Stimulated activated naive CD8-positive, alpha-beta T cell treated with anti-CD3 and anti-CD28 coated beads, Interleukin-15, Interleukin-2, amounts not matched to agents 100 ng/mL and 50 ng/mL, for 24 hours (primary cell): ENCODE data around the gene METTL8.
"Not testable (repeated sequence)": the region's sequence is repeated elsewhere in the genome, so short reads cannot be mapped to it uniquely, and the experiment has no call there.

ENCODE experiments used
- H3K27ac Mint-ChIP-seq: one replicate; pipeline ENCODE4 v1.8.0; 2021; ENCODE audit warnings: mild to moderate bottlenecking, mixed read lengths
- H3K27me3 Mint-ChIP-seq: one replicate; pipeline ENCODE4 v1.8.0; 2021; ENCODE audit warnings: mixed read lengths
- H3K36me3 Mint-ChIP-seq: one replicate; pipeline ENCODE4 v1.8.0; 2021; ENCODE audit warnings: low read depth, mixed read lengths
- H3K4me1 Mint-ChIP-seq: one replicate; pipeline ENCODE4 v1.8.0; 2021; ENCODE audit warnings: low read depth, mixed read lengths
- H3K4me3 Mint-ChIP-seq: one replicate; pipeline ENCODE4 v1.8.0; 2021; ENCODE audit warnings: mild to moderate bottlenecking, mixed read lengths
- H3K9me3 Mint-ChIP-seq: one replicate; pipeline ENCODE4 v1.8.0; 2021; ENCODE audit warnings: mixed read lengths

METTL8 gene

GRCh38 chr2:171353746-171354145 lies 80.0 kb downstream of the METTL8 start:
- H3K27ac Mint-ChIP-seq = peak overlapping the region; percentile 58
- not testable (repeated sequence) for H3K4me1 Mint-ChIP-seq, H3K9me3 Mint-ChIP-seq

GRCh38 chr2:171348056-171348455 lies 85.7 kb downstream of the METTL8 start:
- H3K27ac Mint-ChIP-seq = peak overlapping the region; percentile 57
- H3K9me3 Mint-ChIP-seq = peaks cover 4% of the 10 kb centered on the region
- no peak overlapping the region for H3K4me3 Mint-ChIP-seq
- H3K4me1 Mint-ChIP-seq = peaks cover 34% of the 10 kb centered on the region
- no peaks in the 10 kb centered on the region for H3K36me3 Mint-ChIP-seq
- no peaks in the 10 kb centered on the region for H3K27me3 Mint-ChIP-seq

More at GRCh38 chr2:171353746-171354145, 80.0 kb downstream of the METTL8 start:
- H3K36me3 Mint-ChIP-seq = peaks cover 28% of the 10 kb centered on the region
- H3K27me3 Mint-ChIP-seq, H3K4me3 Mint-ChIP-seq: not testable (repeated sequence)

- Mint-ChIP-seq H3K27me3 (no peaks in the 10 kb centered on the region), H3K4me3 (no peak overlapping the region), H3K4me1 (peaks cover 34% of the 10 kb centered on the region), H3K27ac (peak overlapping the region; percentile 82), H3K36me3 (no peaks in the 10 kb centered on the region), H3K9me3 (peaks cover 4% of the 10 kb centered on the region)
These were observed 86.2 kb downstream of the METTL8 start for GRCh38 chr2:171347591-171348032.

- H3K27ac Mint-ChIP-seq = peak overlapping the region; percentile 82
- peaks cover 2% of the 10 kb centered on the region for H3K9me3 Mint-ChIP-seq
- no peaks in the 10 kb centered on the region for H3K36me3 Mint-ChIP-seq
- no peak overlapping the region for H3K4me3 Mint-ChIP-seq
- no peaks in the 10 kb centered on the region for H3K27me3 Mint-ChIP-seq
- H3K4me1 Mint-ChIP-seq = peaks cover 34% of the 10 kb centered on the region
These were observed 86.8 kb downstream of the METTL8 start for GRCh38 chr2:171346723-171347557.

- no peaks in the 10 kb centered on the region for H3K36me3 Mint-ChIP-seq
- no peaks in the 10 kb centered on the region for H3K27me3 Mint-ChIP-seq
- H3K4me3 Mint-ChIP-seq = no peak overlapping the region
- H3K9me3 Mint-ChIP-seq = no peaks in the 10 kb centered on the region
- H3K4me1 Mint-ChIP-seq = peaks cover 34% of the 10 kb centered on the region
- peak overlapping the region; percentile 82 for H3K27ac Mint-ChIP-seq
These were observed 87.6 kb downstream of the METTL8 start for GRCh38 chr2:171345971-171346722.

GRCh38 chr2:171344182-171344581 lies 89.6 kb downstream of the METTL8 start:
- Mint-ChIP-seq H3K4me3 (no peak overlapping the region), H3K27me3 (no peaks in the 10 kb centered on the region), H3K27ac (no peak overlapping the region)

GRCh38 chr2:171342067-171342413 lies 91.8 kb downstream of the METTL8 start:
- Mint-ChIP-seq H3K4me3 (no peak overlapping the region), H3K4me1 (peaks cover 42% of the 10 kb centered on the region), H3K27ac (no peak overlapping the region), H3K36me3 (peaks cover 10% of the 10 kb centered on the region), H3K27me3 (no peaks in the 10 kb centered on the region), H3K9me3 (no peaks in the 10 kb centered on the region)

More at GRCh38 chr2:171344182-171344581, 89.6 kb downstream of the METTL8 start:
- H3K36me3 Mint-ChIP-seq = peaks cover 3% of the 10 kb centered on the region
- H3K9me3 Mint-ChIP-seq = no peaks in the 10 kb centered on the region
- H3K4me1 Mint-ChIP-seq = peaks cover 36% of the 10 kb centered on the region

GRCh38 chr2:171341394-171342066 lies 92.3 kb downstream of the METTL8 start:
- Mint-ChIP-seq H3K27me3 (no peaks in the 10 kb centered on the region), H3K9me3 (no peaks in the 10 kb centered on the region), H3K4me1 (peaks cover 41% of the 10 kb centered on the region), H3K36me3 (peaks cover 15% of the 10 kb centered on the region), H3K27ac (no peak overlapping the region), H3K4me3 (no peak overlapping the region)

GRCh38 chr2:171334946-171335345 lies 98.8 kb downstream of the METTL8 start:
- Mint-ChIP-seq H3K4me1 (peaks cover 42% of the 10 kb centered on the region), H3K27ac (no peak overlapping the region), H3K4me3 (no peak overlapping the region), H3K36me3 (peaks cover 35% of the 10 kb centered on the region), H3K27me3 (no peaks in the 10 kb centered on the region), H3K9me3 (no peaks in the 10 kb centered on the region)

GRCh38 chr2:171334171-171334570 lies 99.6 kb downstream of the METTL8 start:
- Mint-ChIP-seq H3K27ac (no peak overlapping the region), H3K9me3 (no peaks in the 10 kb centered on the region), H3K4me3 (no peak overlapping the region), H3K36me3 (peaks cover 40% of the 10 kb centered on the region), H3K4me1 (peaks cover 43% of the 10 kb centered on the region), H3K27me3 (no peaks in the 10 kb centered on the region)

GRCh38 chr2:171330155-171330956 lies 103.4 kb downstream of the METTL8 start:
- peak overlapping the region; percentile 53 for H3K27ac Mint-ChIP-seq
- H3K4me3 Mint-ChIP-seq = no peak overlapping the region
- no peaks in the 10 kb centered on the region for H3K9me3 Mint-ChIP-seq
- H3K36me3 Mint-ChIP-seq = peaks cover 36% of the 10 kb centered on the region
- no peaks in the 10 kb centered on the region for H3K27me3 Mint-ChIP-seq
- H3K4me1 Mint-ChIP-seq = peaks cover 45% of the 10 kb centered on the region

- H3K9me3 Mint-ChIP-seq = no peaks in the 10 kb centered on the region
- no peaks in the 10 kb centered on the region for H3K27me3 Mint-ChIP-seq
- H3K4me3 Mint-ChIP-seq = peak overlapping the region; percentile 43
- peaks cover 58% of the 10 kb centered on the region for H3K4me1 Mint-ChIP-seq
- peak overlapping the region; percentile 76 for H3K27ac Mint-ChIP-seq
- H3K36me3 Mint-ChIP-seq = peaks cover 50% of the 10 kb centered on the region
These were observed 106.7 kb downstream of the METTL8 start for GRCh38 chr2:171327043-171327496.

GRCh38 chr2:171325886-171326585 lies 107.8 kb downstream of the METTL8 start:
- H3K36me3 Mint-ChIP-seq = peaks cover 51% of the 10 kb centered on the region
- H3K27ac Mint-ChIP-seq = peak overlapping the region; percentile 77
- peak overlapping the region; percentile 43 for H3K4me3 Mint-ChIP-seq
- H3K4me1 Mint-ChIP-seq = peaks cover 65% of the 10 kb centered on the region
- H3K9me3 Mint-ChIP-seq = no peaks in the 10 kb centered on the region
- no peaks in the 10 kb centered on the region for H3K27me3 Mint-ChIP-seq
